Measurements from ENCODE around the gene CUX1. TPM values are rescaled to one million over a fixed set of nuclear protein-coding genes. Genes with fewer than 3 reads are reported as not detected.

CUX1 gene
- total and polyA plus RNA-seq, 2 donors (not counting 1 experiment from before 2014, with no cell fraction given): 10.8 to 86.5 TPM

DNA sequence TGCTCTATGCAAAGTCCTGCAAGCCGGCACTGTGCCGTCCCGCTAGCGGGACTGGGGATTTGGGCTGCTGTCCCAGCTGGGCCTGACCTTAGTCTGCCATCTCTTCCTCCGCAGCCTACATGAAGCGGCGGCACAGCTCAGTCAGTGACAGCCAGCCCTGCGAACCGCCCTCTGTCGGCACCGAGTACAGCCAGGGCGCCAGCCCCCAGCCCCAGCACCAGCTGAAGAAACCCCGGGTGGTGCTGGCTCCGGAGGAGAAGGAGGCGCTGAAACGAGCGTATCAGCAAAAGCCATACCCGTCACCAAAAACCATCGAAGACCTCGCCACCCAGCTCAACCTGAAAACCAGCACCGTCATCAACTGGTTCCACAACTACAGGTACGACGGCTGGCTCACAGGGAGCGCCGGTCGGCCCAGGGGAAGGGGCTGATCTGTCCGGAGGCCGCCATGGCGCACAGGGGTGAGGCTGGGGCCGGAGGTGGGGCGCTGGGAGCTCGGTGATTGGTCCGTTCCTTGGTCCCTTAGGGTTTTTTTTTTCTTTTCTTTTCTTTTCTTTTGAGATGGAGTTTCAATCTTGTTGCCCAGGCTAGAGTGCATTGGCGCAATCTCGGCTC, 421.9 kb downstream of the CUX1 start:
- no peak for ATAC-seq (ENCODE audit: low read depth)
- CTCF ChIA-PET: interaction anchor here (1.1 to 3.1 kb wide), 3 partner anchors 425 to 696 kb away, joined by 3 to 16 read pairs (median 5); no protein-coding TSS in a partner anchor

GRCh38 chr7:102241431-102241830, 424.0 kb downstream of the CUX1 start:
- WGBS (ENCODE audit: insufficient coverage): 95% methylated on average over 8 of the region's 8 CpGs
- Mint-ChIP-seq H3K4me1 (no peaks in the 10 kb centered on the region), H3K4me3 (no peak overlapping the region), H3K27ac (no peak overlapping the region), H3K9me3 (ENCODE audit: insufficient read depth) (no peaks in the 10 kb centered on the region), H3K27me3 (no peaks in the 10 kb centered on the region)
- no peak overlapping the region for H3K9ac ChIP-seq (ENCODE audit: low read length)
- intact Hi-C loops (cut with micrococcal nuclease): no loop called here
- TF ChIP-seq EZH2 (IDR thresholded peaks at IDR 0.05; ENCODE audit: borderline replicate concordance, insufficient read depth, low read depth, low read length, poor library complexity, severe bottlenecking): no peak
- TF ChIP-seq, protein P1, sequence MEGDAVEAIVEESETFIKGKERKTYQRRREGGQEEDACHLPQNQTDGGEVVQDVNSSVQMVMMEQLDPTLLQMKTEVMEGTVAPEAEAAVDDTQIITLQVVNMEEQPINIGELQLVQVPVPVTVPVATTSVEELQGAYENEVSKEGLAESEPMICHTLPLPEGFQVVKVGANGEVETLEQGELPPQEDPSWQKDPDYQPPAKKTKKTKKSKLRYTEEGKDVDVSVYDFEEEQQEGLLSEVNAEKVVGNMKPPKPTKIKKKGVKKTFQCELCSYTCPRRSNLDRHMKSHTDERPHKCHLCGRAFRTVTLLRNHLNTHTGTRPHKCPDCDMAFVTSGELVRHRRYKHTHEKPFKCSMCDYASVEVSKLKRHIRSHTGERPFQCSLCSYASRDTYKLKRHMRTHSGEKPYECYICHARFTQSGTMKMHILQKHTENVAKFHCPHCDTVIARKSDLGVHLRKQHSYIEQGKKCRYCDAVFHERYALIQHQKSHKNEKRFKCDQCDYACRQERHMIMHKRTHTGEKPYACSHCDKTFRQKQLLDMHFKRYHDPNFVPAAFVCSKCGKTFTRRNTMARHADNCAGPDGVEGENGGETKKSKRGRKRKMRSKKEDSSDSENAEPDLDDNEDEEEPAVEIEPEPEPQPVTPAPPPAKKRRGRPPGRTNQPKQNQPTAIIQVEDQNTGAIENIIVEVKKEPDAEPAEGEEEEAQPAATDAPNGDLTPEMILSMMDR (IDR thresholded peaks at IDR 0.05): no peak
- peaks cover 1 to 19% of the 10 kb centered on the region in 2 experiments for H3K36me3 ChIP-seq (replicated peaks in 1 of 2; ENCODE audit: control extremely low read depth in 1 of 2, control insufficient read depth in 1 of 2, extremely low read depth in 1 of 2, insufficient read depth in 2 of 2, low read length in 1 of 2)
- no peaks in the 10 kb centered on the region for H3K79me2 ChIP-seq (ENCODE audit: control insufficient read depth, insufficient read depth, low read length)
- no peaks in the 10 kb centered on the region for H4K20me1 ChIP-seq (ENCODE audit: control insufficient read depth, insufficient read depth, low read length, poor library complexity, severe bottlenecking)
- no peak overlapping the region for H3K27ac ChIP-seq (ENCODE audit: low read length in 2 of 2)
- no peak overlapping the region for H3K4me2 ChIP-seq (replicated peaks; ENCODE audit: low read depth, low read length, poor library complexity, severe bottlenecking)
- H3K27me3 ChIP-seq (replicated peaks in 1 of 4; ENCODE audit: control extremely low read depth in 1 of 4, control insufficient read depth in 3 of 4, insufficient read depth in 4 of 4, low read length in 3 of 4): no peaks in the 10 kb centered on the region
- no peak overlapping the region for H2AFZ ChIP-seq (ENCODE audit: insufficient read depth, low read depth, low read length, poor library complexity, severe bottlenecking)
- POLR2A ChIA-PET: no interaction called here
- DNase-seq (no peak), ATAC-seq (ENCODE audit: low read depth) (no peak)
- H3K4me3 ChIP-seq (ENCODE audit: control extremely low read depth in 1 of 5, extremely low read depth in 1 of 5, insufficient read depth in 1 of 5, low read depth in 2 of 5, low read length in 4 of 5): no peak overlapping the region
- H3K4me1 ChIP-seq (ENCODE audit: control insufficient read depth in 2 of 2, insufficient read depth in 2 of 2, low read length in 2 of 2): no peaks in the 10 kb centered on the region
- H3K9me3 ChIP-seq (ENCODE audit: control extremely low read depth in 1 of 3, control insufficient read depth in 2 of 3, insufficient read depth in 1 of 3, low read length in 2 of 3): no peaks in the 10 kb centered on the region
- CTCF ChIA-PET: interaction anchor here (1.1 to 3.1 kb wide), 2 partner anchors 231 to 639 kb away, joined by 4 to 16 read pairs; no protein-coding TSS in a partner anchor

More for the DNA sequence above, 421.9 kb downstream of the CUX1 start:
- H3K4me1 ChIP-seq (ENCODE audit: control insufficient read depth in 2 of 2, insufficient read depth in 2 of 2, low read length in 2 of 2): no peaks in the 10 kb centered on the region
- no peaks in the 10 kb centered on the region for H3K9me3 Mint-ChIP-seq (ENCODE audit: insufficient read depth)
- no peak overlapping the region for H2AFZ ChIP-seq (ENCODE audit: insufficient read depth, low read depth, low read length, poor library complexity, severe bottlenecking)
- WGBS (ENCODE audit: insufficient coverage): 98% methylated on average over 27 of the region's 35 CpGs
- POLR2A ChIA-PET: no interaction called here
- intact Hi-C loops (cut with micrococcal nuclease): loop anchor here (5.0 kb wide), 1 partner anchor 427 kb away; no protein-coding TSS in a partner anchor
- no peaks in the 10 kb centered on the region for H3K27me3 ChIP-seq (replicated peaks in 1 of 4; ENCODE audit: control extremely low read depth in 1 of 4, control insufficient read depth in 3 of 4, insufficient read depth in 4 of 4, low read length in 3 of 4)
- no peak overlapping the region for H3K4me3 ChIP-seq (ENCODE audit: control extremely low read depth in 1 of 5, extremely low read depth in 1 of 5, insufficient read depth in 1 of 5, low read depth in 2 of 5, low read length in 4 of 5)
- no peaks in the 10 kb centered on the region for H4K20me1 ChIP-seq (ENCODE audit: control insufficient read depth, insufficient read depth, low read length, poor library complexity, severe bottlenecking)
- H3K27ac Mint-ChIP-seq: no peak overlapping the region
- H3K4me3 Mint-ChIP-seq: no peak overlapping the region
- H3K4me2 ChIP-seq (replicated peaks; ENCODE audit: low read depth, low read length, poor library complexity, severe bottlenecking): no peak overlapping the region
- H3K4me1 Mint-ChIP-seq: no peaks in the 10 kb centered on the region
- H3K79me2 ChIP-seq (ENCODE audit: control insufficient read depth, insufficient read depth, low read length): no peaks in the 10 kb centered on the region
- DNase-seq: no peak
- no peak overlapping the region for H3K27ac ChIP-seq (ENCODE audit: low read length in 2 of 2)
- H3K36me3 ChIP-seq (replicated peaks in 1 of 2; ENCODE audit: control extremely low read depth in 1 of 2, control insufficient read depth in 1 of 2, extremely low read depth in 1 of 2, insufficient read depth in 2 of 2, low read length in 1 of 2): peaks cover 1 to 34% of the 10 kb centered on the region in 2 experiments
- TF ChIP-seq, protein P1 (IDR thresholded peaks at IDR 0.05): no peak
- no peak for TF ChIP-seq EZH2 (IDR thresholded peaks at IDR 0.05; ENCODE audit: borderline replicate concordance, insufficient read depth, low read depth, low read length, poor library complexity, severe bottlenecking)
- no peaks in the 10 kb centered on the region for H3K9me3 ChIP-seq (ENCODE audit: control extremely low read depth in 1 of 3, control insufficient read depth in 2 of 3, insufficient read depth in 1 of 3, low read length in 2 of 3)
- H3K9ac ChIP-seq (ENCODE audit: low read length): no peak overlapping the region
- no peaks in the 10 kb centered on the region for H3K27me3 Mint-ChIP-seq
